Right lobe of liver (tissue), 6 donors: ENCODE data around the gene HOXA9. TPM values are rescaled to one million over a fixed set of nuclear protein-coding genes. Genes with fewer than 3 reads are reported as not detected.

Experiments used
- ATAC-seq, 4 donors: fragments of 200-7000 bp; cut with Tn5 transposase; one replicate each; pipeline ENCODE4 v1.9.1; 2020; ENCODE audit warnings: mild to moderate bottlenecking in 4 of 4, moderate library complexity in 4 of 4
- DNase-seq, 3 donors: peaks; one replicate each; pipeline ENCODE4 v3.0.0-alpha.2; 2020
- H3K27ac ChIP-seq, 3 donors: fragments of 200-600 bp; one replicate each; pipeline ENCODE4 v1.8.0; 2022
- H3K27me3 ChIP-seq, 2 donors: fragments of 200-600 bp; one replicate each; pipeline ENCODE4 v1.8.0; 2022
- H3K36me3 ChIP-seq, 4 donors: fragments of 200-600 bp; sonication (generic) in 1 of 4; one replicate each; pipeline versions ENCODE4 v1.5.1 to v1.8.0; 2017 to 2022; ENCODE audit warnings: control low read depth in 1 of 4
- H3K4me1 ChIP-seq, 4 donors: fragments of 200-600 bp; sonication (generic) in 1 of 4; one replicate each; pipeline versions ENCODE4 v1.5.1 to v1.8.0; 2017 to 2022; ENCODE audit warnings: control low read depth in 1 of 4
- H3K4me3 ChIP-seq, 3 donors: fragments of 200-600 bp; one replicate each; pipeline ENCODE4 v1.8.0; 2022
- H3K9me3 ChIP-seq, 4 donors: fragments of 200-600 bp; sonication (generic) in 1 of 4; one replicate each; pipeline versions ENCODE4 v1.5.1 to v1.8.0; 2017 to 2022; ENCODE audit warnings: control low read depth in 1 of 4
- POLR2A ChIP-seq: fragments of 450-650 bp; IDR thresholded peaks from one replicate; pipeline ENCODE4 v1.6.1; 2017; ENCODE audit warnings: antibody characterized with exemption, mild to moderate bottlenecking
- WGBS: methylation state at CpG from one replicate; pipeline ENCODE4 v1.1.6; 2018; ENCODE audit warnings: low coverage, low lambda C conversion rate; ENCODE audit not compliant: insufficient coverage; ENCODE audit errors: missing lambda C conversion rate; 5-methylcytosine and 5-hydroxymethylcytosine counted together
- intact Hi-C, 2 donors: fragments of 100-400 bp; cut with DNase I; formaldehyde crosslinking; loops; one replicate each; pipeline versions ENCODE4 v1.11.2 to v1.14.1; 2022
- total RNA-seq, 6 experiments: library from RNA; depleted of rRNA in 2 of 6; stranded (reverse); fragments of >200 nt in 2 of 6; fragmentation: NEBNext Ultra II Directional in 3 of 6; extraction: Animal tissue kit (Norgen Biotek cat#: 25700) in 3 of 6; gene quantifications; one replicate each; pipeline versions ENCODE4 v1.1.0 to v1.2.4, GENCODE V29; 2016 to 2023
- TF ChIP-seq, protein P1 (sequence below), 4 donors: fragments of 200-600 bp in 3 of 4; fragments of 450-650 bp in 1 of 4; IDR thresholded peaks; one replicate each; pipeline versions ENCODE4 v1.5.1 to v1.8.0; 2016 to 2022; ENCODE audit warnings: antibody characterized with exemption in 4 of 4, mild to moderate bottlenecking in 2 of 4
- donor health status: DM: no; HTN: yes; CAD: no.
- donor health status: DM: no; HTN: no; CAD: no.
- donor health status: DM: no; HTN: no; CAD: no.
- donor health status: DM: no; HTN: yes; CAD: no.
- donor health status: DM: no; HTN: yes; CAD: no.

The HOXA9 gene
- total RNA-seq, 6 experiments from 2014 or later, result 0.09 TPM; not detected in 5

- 16% methylated on average over 29 of the region's 29 CpGs for WGBS
- peaks cover 31 to 87% of the 10 kb centered on the region in 2 donors for H3K27me3 ChIP-seq
- DNase-seq (no peak), ATAC-seq (no peak)
- no peak overlapping the region for H3K4me3 ChIP-seq
- no peaks in the 10 kb centered on the region for H3K9me3 ChIP-seq
- no peaks in the 10 kb centered on the region for H3K36me3 ChIP-seq
- intact Hi-C loops, result no loop called here
- H3K27ac ChIP-seq, result no peak overlapping the region
- TF ChIP-seq POLR2A, result no peak
- TF ChIP-seq, protein P1, sequence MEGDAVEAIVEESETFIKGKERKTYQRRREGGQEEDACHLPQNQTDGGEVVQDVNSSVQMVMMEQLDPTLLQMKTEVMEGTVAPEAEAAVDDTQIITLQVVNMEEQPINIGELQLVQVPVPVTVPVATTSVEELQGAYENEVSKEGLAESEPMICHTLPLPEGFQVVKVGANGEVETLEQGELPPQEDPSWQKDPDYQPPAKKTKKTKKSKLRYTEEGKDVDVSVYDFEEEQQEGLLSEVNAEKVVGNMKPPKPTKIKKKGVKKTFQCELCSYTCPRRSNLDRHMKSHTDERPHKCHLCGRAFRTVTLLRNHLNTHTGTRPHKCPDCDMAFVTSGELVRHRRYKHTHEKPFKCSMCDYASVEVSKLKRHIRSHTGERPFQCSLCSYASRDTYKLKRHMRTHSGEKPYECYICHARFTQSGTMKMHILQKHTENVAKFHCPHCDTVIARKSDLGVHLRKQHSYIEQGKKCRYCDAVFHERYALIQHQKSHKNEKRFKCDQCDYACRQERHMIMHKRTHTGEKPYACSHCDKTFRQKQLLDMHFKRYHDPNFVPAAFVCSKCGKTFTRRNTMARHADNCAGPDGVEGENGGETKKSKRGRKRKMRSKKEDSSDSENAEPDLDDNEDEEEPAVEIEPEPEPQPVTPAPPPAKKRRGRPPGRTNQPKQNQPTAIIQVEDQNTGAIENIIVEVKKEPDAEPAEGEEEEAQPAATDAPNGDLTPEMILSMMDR (IDR thresholded peaks at IDR 0.05), result no peak
- peaks cover 0 to 18% (median 5%) of the 10 kb centered on the region in 4 donors for H3K4me1 ChIP-seq
These were observed 28.1 kb upstream of the HOXA9 start for GRCh38 chr7:27193335-27194001.

DNA sequence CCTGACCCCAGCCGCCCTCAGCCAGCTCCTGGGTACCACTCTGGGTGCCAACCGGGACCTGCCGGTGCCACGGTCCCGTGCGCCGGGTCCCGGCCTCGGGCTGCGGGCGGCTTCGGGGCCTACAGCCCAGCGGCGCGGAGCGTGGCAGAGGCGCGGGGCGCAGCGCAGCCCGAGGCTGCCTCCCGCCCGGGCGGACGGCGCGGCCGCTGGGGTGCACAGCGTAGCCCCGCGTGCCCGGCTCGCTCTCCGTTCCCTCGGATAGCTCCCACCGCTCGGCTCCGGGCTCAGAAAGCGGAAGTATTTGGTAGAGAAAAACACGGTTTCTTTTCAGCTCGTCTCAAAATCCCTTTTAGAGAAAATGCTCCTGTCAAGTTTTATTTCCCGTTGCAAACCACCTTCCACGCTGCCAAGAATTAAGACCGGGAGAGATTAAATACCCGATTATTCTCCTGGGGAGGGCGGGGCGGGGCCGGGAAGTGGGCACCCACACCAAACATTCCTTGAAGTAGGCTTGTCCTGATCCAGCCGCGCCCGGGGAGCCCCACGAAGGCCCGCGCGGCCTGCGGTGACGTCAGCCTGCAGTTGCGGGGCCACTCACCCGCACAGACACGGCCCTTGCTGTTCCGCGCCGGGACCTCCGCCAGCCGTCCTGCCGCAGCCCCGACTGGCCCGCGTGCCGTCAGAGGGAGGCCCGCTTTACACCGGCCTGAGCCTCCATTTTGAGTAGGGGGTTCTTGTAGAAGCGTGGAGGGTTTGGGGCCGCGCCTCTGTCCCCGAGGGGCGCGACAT is 27.4 kb upstream of the HOXA9 start:
- no peak overlapping the region for H3K4me3 ChIP-seq
- DNase-seq, result peak in 1 of 3 donors; percentile 47
- peak; percentile 23 to 40 (median 31) for ATAC-seq
- H3K27me3 ChIP-seq, result peaks cover 31 to 87% of the 10 kb centered on the region in 2 donors
- no peaks in the 10 kb centered on the region for H3K36me3 ChIP-seq
- no peak overlapping the region for H3K27ac ChIP-seq
- TF ChIP-seq, protein P1 (IDR thresholded peaks at IDR 0.05), result no peak
- no peak for TF ChIP-seq POLR2A
- H3K9me3 ChIP-seq, result no peaks in the 10 kb centered on the region
- 3% methylated on average over 13 of the region's 78 CpGs for WGBS
- H3K4me1 ChIP-seq, result peaks cover 0 to 24% (median 5%) of the 10 kb centered on the region in 4 donors
- intact Hi-C loops, result no loop called here

GRCh38 chr7:27191833-27192545 is 26.7 kb upstream of the HOXA9 start:
- peaks cover 36 to 85% of the 10 kb centered on the region in 2 donors for H3K27me3 ChIP-seq
- no peaks in the 10 kb centered on the region for H3K9me3 ChIP-seq
- H3K27ac ChIP-seq, result no peak overlapping the region
- intact Hi-C loops, result no loop called here
- ATAC-seq (peak in 2 of 4 donors; percentile 15 to 19), DNase-seq (peak in 1 of 3 donors; percentile 53)
- 10% methylated on average over 12 of the region's 42 CpGs for WGBS
- TF ChIP-seq POLR2A, result no peak
- TF ChIP-seq, protein P1 (IDR thresholded peaks at IDR 0.05), result no peak
- H3K36me3 ChIP-seq, result no peaks in the 10 kb centered on the region
- peaks cover 0 to 24% (median 5%) of the 10 kb centered on the region in 4 donors for H3K4me1 ChIP-seq
- H3K4me3 ChIP-seq, result no peak overlapping the region

DNA sequence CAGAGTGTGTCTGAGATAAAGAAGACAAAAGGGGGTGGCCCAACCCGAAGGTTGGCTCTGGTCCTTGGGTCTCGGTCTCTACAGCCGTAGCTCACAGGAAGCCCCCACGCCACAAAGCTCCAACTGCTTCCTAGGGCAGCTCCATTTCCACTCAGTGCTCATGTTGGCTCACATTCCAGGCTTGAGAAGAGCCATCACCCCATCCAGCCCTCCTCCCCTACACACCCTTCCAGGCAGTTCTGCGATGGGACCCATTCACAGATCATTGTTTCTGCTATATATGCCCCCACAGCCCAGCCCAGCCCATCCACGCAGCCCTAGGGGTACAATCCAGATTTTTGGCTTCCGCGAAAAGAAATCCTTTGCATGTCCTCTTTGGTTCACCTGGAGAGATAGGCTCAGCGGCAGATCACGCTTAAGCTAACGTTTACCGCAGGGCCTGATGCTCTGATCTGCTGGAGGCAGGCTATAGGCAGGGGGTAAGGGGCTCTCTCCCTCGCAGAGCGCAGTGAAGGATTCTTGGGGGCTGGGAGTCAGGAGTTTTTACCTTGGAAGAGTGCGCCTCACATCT is 25.9 kb upstream of the HOXA9 start:
- Histone ChIP-seq H3K27me3 (peaks cover 36 to 86% of the 10 kb centered on the region in 2 donors), H3K36me3 (no peaks in the 10 kb centered on the region), H3K27ac (no peak overlapping the region), H3K4me3 (no peak overlapping the region), H3K9me3 (no peaks in the 10 kb centered on the region), H3K4me1 (peaks cover 0 to 24% (median 5%) of the 10 kb centered on the region in 4 donors)
- intact Hi-C loops, result no loop called here
- TF ChIP-seq POLR2A, result no peak
- TF ChIP-seq, protein P1 (IDR thresholded peaks at IDR 0.05), result no peak
- peak in 1 of 3 donors; percentile 10 for DNase-seq
- WGBS, result 15% methylated on average over 4 of the region's 15 CpGs
- ATAC-seq, result no peak
